ENCODE results near the gene ELOVL6. TPM values are rescaled to one million over a fixed set of nuclear protein-coding genes. Genes with fewer than 3 reads are reported as not detected.

The ELOVL6 gene
- total and polyA plus RNA-seq, 10 of the 15 experiments (the other 5 are each of a cell fraction or from before 2014, with no cell fraction given), result 3.9 to 33.5 (median 8.1) TPM

GRCh38 chr4:110049951-110050925 lies 148.2 kb downstream of the ELOVL6 start (continued):
- TF ChIP-seq PML (IDR thresholded peaks at IDR 0.05; ENCODE audit: low read length) (no peak), RAD51 (IDR thresholded peaks at IDR 0.05) (no peak), CTCF (IDR thresholded peaks at IDR 0.05 in 2 of 3, conservative IDR thresholded peaks at IDR 0.05 in 1 of 3; ENCODE audit: control insufficient read depth in 2 of 3, extremely low read depth in 1 of 3, insufficient read depth in 1 of 3, low read depth in 3 of 3, low read length in 3 of 3) (peak; percentile 79 to 84 (median 82)), BCL3 (IDR thresholded peaks at IDR 0.05; ENCODE audit: borderline replicate concordance, insufficient read depth, low read depth, low read length, poor library complexity, severe bottlenecking) (no peak), RAD21 (IDR thresholded peaks at IDR 0.05; ENCODE audit: insufficient read depth, low read depth, low read length) (peak; percentile 93), IKZF2 (IDR thresholded peaks at IDR 0.05) (no peak), YY1 (IDR thresholded peaks at IDR 0.05; ENCODE audit: low read depth, low read length) (0 out of 2 replicates have a peak, but pooled peaks have one; percentile 52), ASH2L (IDR thresholded peaks at IDR 0.05; ENCODE audit: borderline replicate concordance, low read depth) (no peak), HCFC1 (IDR thresholded peaks at IDR 0.05; ENCODE audit: low read length) (no peak)
